HepG2 (cell line): Measurements from ENCODE around the gene TBC1D26. TPM values are rescaled to one million over a fixed set of nuclear protein-coding genes. Genes with fewer than 3 reads are reported as not detected.
A peak's percentile ranks its signal among the peaks of the same experiment; 100 is the strongest.
"Not testable (repeated sequence)": the region's sequence is repeated elsewhere in the genome, so short reads cannot be mapped to it uniquely, and the experiment has no call there.

Experiments used
- ERF ChIP-seq: IDR thresholded peaks from 2 replicates; pipeline ENCODE4 v1.6.1; 2018; ENCODE audit warnings: missing biosample characterization, missing genetic modification reagents
- FOXK1 ChIP-seq: sonication (generic); formaldehyde crosslinking; IDR thresholded peaks from 2 replicates; pipeline ENCODE4 v1.4.0; 2020; ENCODE audit warnings: low read depth, missing genetic modification reagents, borderline replicate concordance
- GMEB1 ChIP-seq: sonication (generic); formaldehyde crosslinking; IDR thresholded peaks from 2 replicates; pipeline ENCODE4 v1.5.1; 2020; ENCODE audit warnings: missing genetic modification reagents, mild to moderate bottlenecking, borderline replicate concordance
- KDM2A ChIP-seq: sonication (generic); formaldehyde crosslinking; IDR thresholded peaks from 2 replicates; pipeline ENCODE4 v1.4.0; 2020; ENCODE audit warnings: low read depth, missing genetic modification reagents, borderline replicate concordance
- KDM3A ChIP-seq: IDR thresholded peaks from 2 replicates; pipeline ENCODE4 v1.6.1; 2018; ENCODE audit warnings: low read depth, missing compliant biosample characterization
- MAZ ChIP-seq, 2 experiments: sonication (generic) in 1 of 2; formaldehyde crosslinking in 1 of 2; IDR thresholded peaks; 2 replicates each; pipeline versions ENCODE4 v1.5.0 to v1.6.1; 2012 to 2020; ENCODE audit warnings: low read depth in 2 of 2, mild to moderate bottlenecking in 2 of 2, borderline replicate concordance in 1 of 2, improper control_type of control experiment in 1 of 2, low read length in 1 of 2, missing genetic modification reagents in 1 of 2, moderate library complexity in 1 of 2
- NFYC ChIP-seq: IDR thresholded peaks from 2 replicates; pipeline ENCODE4 v1.6.1; 2016; ENCODE audit warnings: missing genetic modification reagents, missing compliant biosample characterization
- PATZ1 ChIP-seq: sonication (generic); formaldehyde crosslinking; IDR thresholded peaks from 2 replicates; pipeline ENCODE4 v1.4.0; 2020; ENCODE audit warnings: missing genetic modification reagents
- PITX1 ChIP-seq: sonication (generic); formaldehyde crosslinking; IDR thresholded peaks from 2 replicates; pipeline ENCODE4 v1.5.1; 2020; ENCODE audit warnings: mild to moderate bottlenecking, missing genetic modification reagents
- PRDM10 ChIP-seq: sonication (generic); formaldehyde crosslinking; IDR thresholded peaks from 2 replicates; pipeline ENCODE4 v1.4.0; 2020; ENCODE audit warnings: low read depth, missing genetic modification reagents
- SOX6 ChIP-seq, 2 experiments: fragments of 450-650 bp in 1 of 2; sonication (generic) in 1 of 2; formaldehyde crosslinking in 1 of 2; IDR thresholded peaks; 2 replicates each; pipeline versions ENCODE4 v1.4.0 to v1.6.1; 2017 to 2020; ENCODE audit warnings: antibody characterized with exemption in 1 of 2, mild to moderate bottlenecking in 1 of 2, missing genetic modification reagents in 1 of 2
- ZBTB25 ChIP-seq: IDR thresholded peaks from 2 replicates; pipeline ENCODE4 v1.6.1; 2018; ENCODE audit warnings: missing genetic modification reagents
- ZGPAT ChIP-seq: IDR thresholded peaks from 2 replicates; pipeline ENCODE4 v1.6.1; 2016; ENCODE audit warnings: mild to moderate bottlenecking
- ZMYM4 ChIP-seq: sonication (generic); formaldehyde crosslinking; IDR thresholded peaks from 2 replicates; pipeline ENCODE4 v1.8.1; 2023; ENCODE audit warnings: mild to moderate bottlenecking, missing genetic modification reagents
- ZNF335 ChIP-seq: sonication (generic); formaldehyde crosslinking; IDR thresholded peaks from 2 replicates; pipeline ENCODE4 v1.4.0; 2020; ENCODE audit warnings: missing genetic modification reagents
- ZNF441 ChIP-seq: sonication (generic); formaldehyde crosslinking; IDR thresholded peaks from 2 replicates; pipeline ENCODE4 v1.7.0; 2021; ENCODE audit warnings: missing genetic modification reagents, borderline replicate concordance
- polyA plus RNA-seq, 8 experiments: library from polyadenylated mRNA; depleted of rRNA in 3 of 8; stranded (reverse) in 7 of 8; unstranded in 1 of 8; fragments of >200 nt; fragmentation: Illumina TruSeq in 4 of 8; extraction: Trizol in 4 of 8; gene quantifications; 2 replicates each; pipeline versions ENCODE4 v1.2.1 to v1.2.3, GENCODE V29; 2011 to 2016; ENCODE audit warnings: low read depth in 4 of 8, missing spikeins in 1 of 8, mixed read lengths in 1 of 8; ENCODE audit not compliant: insufficient read depth in 1 of 8
- total RNA-seq, 5 experiments: library from RNA; depleted of rRNA; stranded (reverse); fragments of >200 nt; fragmentation: Illumina TruSeq; extraction: Trizol; gene quantifications; 2 replicates each; pipeline ENCODE4 v1.2.3, GENCODE V29; 2016; ENCODE audit warnings: low read depth in 1 of 5

TBC1D26 gene
- total and polyA plus RNA-seq, 2 of the 13 experiments (the other 11 are each of a cell fraction or from before 2014, with no cell fraction given) = 0.33 TPM; not detected in 1

GRCh38 chr17:15699413-15699924, 32.6 kb upstream of the TBC1D26 start, which contains the start of gene ZNF286A (continued):
- peak; percentile 56; the same call in 1 of the 2 replicates for TF ChIP-seq ZNF441 (CRISPR knock-in tag)
- TF ChIP-seq ZMYM4 (CRISPR knock-in tag) = peak; percentile 86
- peak; percentile 86 for TF ChIP-seq PRDM10
- peak; percentile 13; the same call in 1 of the 2 replicates for TF ChIP-seq KDM2A (CRISPR knock-in tag)
- peak; percentile 54; the same call in 1 of the 2 replicates for TF ChIP-seq ZGPAT
- not testable (repeated sequence) for TF ChIP-seq SOX6 (IDR thresholded peaks at IDR 0.05); MAZ (CRISPR knock-in tag; IDR thresholded peaks at IDR 0.05; ENCODE audit: low read depth)
- peak; percentile 27; the same call in 1 of the 2 replicates for TF ChIP-seq SOX6 (CRISPR knock-in tag; IDR thresholded peaks at IDR 0.05)
- TF ChIP-seq GMEB1 (CRISPR knock-in tag) = peak; percentile 76; the same call in 1 of the 2 replicates
- TF ChIP-seq PATZ1 (CRISPR knock-in tag) = 0 out of 2 replicates have a peak, but pooled peaks have one; percentile 28
- peak; percentile 34; the same call in 1 of the 2 replicates for TF ChIP-seq ERF (CRISPR knock-in tag)
- peak; percentile 61; the same call in 1 of the 2 replicates for TF ChIP-seq ZBTB25 (CRISPR knock-in tag)
- TF ChIP-seq FOXK1 (CRISPR knock-in tag) = peak; percentile 41; the same call in 1 of the 2 replicates
- TF ChIP-seq ZNF335 (CRISPR knock-in tag) = peak; percentile 59; the same call in 1 of the 2 replicates
- TF ChIP-seq NFYC (CRISPR knock-in tag) = peak; percentile 48
- TF ChIP-seq KDM3A = 0 out of 2 replicates have a peak, but pooled peaks have one; percentile 28
- TF ChIP-seq PITX1 = peak; percentile 86
- peak; percentile 67; the same call in 1 of the 2 replicates for TF ChIP-seq MAZ (IDR thresholded peaks at IDR 0.05; ENCODE audit: borderline replicate concordance, low read depth, low read length)
